ENCODE measurements around the gene RNU1-1.

Gene RNU1-1

DNA sequence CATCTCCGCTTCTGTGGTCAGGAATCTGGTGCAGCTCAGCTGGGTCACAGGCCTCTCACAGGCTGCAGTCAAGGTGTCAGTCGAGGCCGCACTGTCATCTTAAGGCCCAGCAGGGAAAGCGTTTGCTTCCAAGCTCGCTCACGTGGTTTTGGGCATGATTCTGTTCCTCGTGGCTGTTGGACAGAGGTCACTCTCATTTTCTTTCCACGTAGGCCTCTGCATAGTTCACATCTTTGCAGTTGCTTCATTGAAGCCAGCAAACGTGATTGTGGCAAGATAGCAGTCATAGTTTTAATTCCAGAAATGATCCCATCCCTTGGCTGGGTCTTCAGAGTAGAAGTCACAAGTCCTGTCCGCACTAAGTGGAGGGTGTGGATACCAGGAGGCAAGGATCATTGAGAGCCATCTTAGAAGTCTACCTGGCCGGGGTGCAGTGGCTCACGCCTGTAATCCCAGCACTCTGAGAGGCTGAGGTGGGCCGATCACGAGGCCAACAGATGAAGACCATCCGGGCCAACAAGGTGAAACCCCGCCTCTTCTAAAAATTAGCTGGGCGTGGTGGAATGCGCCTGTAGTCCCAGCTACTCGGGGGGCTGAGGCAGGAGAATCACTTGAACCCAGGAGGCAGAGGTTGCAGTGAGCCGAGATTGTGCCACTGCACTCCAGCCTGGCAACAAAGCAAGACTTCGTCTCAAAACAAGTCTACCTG is 49.0 kb downstream of the RNU1-1 start:
- H3K4me1 Mint-ChIP-seq: no peaks in the 10 kb centered on the region

More for the DNA sequence above, 49.0 kb downstream of the RNU1-1 start:
- Mint-ChIP-seq H3K4me3 (no peak overlapping the region), H3K9me3 (no peaks in the 10 kb centered on the region), H3K27ac (no peak overlapping the region), H3K27me3 (no peaks in the 10 kb centered on the region), H3K36me3 (ENCODE audit: low read depth) (peaks cover 17% of the 10 kb centered on the region)
- ATAC-seq (no peak), DNase-seq (no peak)

All from activated naive CD8-positive, alpha-beta T cell treated with anti-CD3 and anti-CD28 coated beads, Interleukin-2, amount 50 U/mL, for 24 hours (primary cell).